ENCODE measurements around the gene CMSS1.

The CMSS1 gene

DNA sequence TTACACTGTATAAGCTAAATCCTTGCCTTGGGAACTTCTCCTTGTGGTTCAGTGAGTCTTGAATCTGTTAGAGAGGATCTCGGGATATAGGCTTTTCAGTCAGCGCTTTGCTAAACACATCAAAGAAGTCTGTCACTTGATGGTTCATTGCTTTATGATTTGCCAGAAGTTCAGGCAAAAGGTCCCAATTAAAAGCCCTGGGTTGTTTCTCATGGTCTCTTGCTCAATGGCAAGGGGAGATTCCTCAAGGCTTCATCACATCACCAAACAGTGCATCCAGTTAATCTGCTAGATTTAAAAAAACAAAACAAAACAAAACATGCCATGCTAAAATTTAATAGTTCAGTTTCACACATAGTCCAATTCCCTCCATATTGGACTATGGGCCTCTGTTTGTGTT lies 181.9 kb downstream of the CMSS1 start:
- DNase-seq (ENCODE audit: low read depth in 2 of 2) = no peak

DNA sequence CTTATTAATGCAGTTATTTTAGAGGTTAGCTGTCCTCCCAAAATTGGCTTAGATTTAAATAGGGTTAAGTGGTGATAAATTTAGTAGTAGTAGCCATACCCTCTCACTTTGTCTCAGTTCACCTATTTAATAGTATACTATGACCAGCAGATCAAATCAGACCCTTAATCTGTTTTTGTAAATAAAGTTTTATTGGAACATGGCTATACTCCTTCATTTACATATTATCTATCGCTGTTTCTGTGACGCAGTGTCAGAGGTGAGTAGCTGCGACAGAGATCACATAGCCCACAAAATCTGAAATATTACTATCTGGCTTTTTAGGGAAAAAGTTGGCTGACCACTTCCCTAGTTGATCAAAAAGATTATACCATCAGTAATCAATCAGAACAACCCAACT lies 183.4 kb downstream of the CMSS1 start:
- DNase-seq (ENCODE audit: low read depth in 2 of 2) = no peak

DNA sequence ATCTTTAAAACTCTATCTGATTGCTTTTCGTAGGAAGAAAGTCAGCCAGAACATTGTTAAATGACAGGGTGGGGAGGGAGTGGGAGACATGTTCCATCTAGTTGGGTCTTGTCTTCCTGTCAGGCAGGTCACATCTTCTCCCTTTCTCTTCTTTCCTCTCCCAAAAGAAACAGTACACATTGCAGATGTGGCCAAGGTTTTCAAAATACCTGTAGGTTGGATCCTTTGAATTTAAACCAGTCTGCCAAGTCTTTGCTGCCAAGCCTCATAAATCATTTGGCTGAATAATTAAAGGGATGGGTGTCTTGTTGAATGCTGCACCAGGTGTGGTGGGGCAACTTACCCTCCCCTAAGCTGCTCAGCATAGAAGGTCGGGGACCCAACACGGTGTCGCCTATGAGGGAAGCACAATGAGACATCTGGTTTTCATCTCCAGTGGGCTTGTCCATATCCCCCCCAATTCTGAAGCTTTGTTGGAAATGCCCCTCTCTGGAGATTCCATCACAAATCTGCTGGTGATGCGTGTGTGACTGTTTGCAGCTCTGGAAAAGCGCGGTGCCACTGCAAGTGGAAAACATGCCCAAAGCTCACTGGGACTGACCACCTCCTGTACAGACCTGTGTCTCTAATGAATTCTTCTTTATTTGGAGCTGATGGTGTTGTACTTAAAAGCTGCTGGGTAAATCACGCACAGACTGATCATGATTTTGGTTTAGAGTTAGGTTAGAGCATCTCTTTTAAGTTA lies 184.0 kb downstream of the CMSS1 start:
- no peak for DNase-seq (ENCODE audit: low read depth in 2 of 2)

DNA sequence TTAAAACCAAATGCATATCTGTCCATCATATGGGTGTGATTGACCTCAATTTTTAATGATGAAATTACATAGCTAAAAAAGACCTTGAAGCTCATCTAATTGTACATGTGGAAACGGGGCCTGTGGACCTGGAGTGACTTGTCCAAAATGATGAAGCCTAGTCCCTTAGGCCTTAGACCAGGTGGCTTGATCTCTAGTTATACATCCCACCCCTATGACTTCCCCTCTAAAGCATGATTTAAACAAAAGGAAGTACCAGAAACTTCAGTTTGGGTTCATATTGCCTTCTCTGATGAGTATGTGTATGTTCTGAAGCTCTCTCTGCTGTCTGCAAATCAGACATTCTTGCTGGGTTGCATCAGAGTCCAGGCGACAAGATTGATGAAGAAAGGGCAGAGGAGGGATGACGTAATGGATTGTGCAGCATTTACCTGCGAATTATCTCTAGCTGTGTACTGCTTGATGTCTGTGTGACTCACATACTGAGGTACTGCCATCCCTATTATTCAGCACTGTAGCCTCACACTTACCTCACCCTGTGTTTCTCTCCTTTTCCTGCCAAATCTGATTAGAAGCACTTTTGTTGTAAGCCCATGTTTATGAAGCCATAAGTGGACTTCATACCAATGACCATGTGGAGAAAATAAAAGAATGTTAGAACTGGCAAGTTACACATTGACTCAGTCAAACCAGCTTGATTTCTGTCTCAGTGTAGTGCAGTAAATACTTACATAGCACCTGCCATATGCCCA lies 185.1 kb downstream of the CMSS1 start:
- DNase-seq (ENCODE audit: low read depth in 2 of 2) = no peak

DNA sequence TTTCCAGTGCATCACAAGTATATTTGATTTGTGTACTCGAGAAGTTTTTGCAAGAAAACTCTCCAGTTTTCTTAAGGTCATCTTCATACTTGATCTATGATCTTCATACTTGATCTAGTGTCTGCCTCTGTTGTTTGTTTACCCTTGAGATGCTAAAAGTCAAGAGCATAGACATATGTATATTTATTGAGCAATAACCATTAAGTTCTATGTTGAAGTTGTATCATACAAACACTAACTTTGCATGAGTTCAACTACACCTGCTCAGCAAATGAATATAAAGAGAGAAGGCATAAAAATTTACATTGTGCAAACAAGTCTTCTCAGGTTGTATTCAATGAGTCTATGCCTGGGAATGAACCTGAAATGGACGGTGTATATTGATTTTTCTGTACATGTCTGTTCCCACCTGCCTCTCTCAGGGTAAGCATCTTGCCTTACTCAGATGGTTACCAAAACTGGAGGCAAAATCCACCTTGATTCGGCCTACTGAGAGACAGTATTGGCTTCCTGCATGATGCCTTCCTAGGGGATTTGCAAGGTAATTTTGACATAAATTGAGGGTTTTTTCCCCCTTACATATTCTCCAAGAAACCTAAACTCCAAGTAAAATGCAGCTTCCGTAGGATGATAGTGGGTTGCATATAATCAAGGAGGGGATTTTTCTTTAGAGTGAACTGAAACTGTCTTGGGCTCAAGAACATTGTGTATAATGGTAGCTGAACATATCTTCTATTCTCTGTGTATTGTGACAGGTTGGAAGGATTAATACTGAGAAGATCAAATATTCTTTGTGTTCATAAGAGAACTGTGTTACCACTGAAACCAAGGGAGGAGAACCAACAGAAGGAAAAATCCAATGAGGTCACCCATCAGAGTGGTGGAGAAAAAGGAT lies 186.2 kb downstream of the CMSS1 start:
- no peak for DNase-seq (ENCODE audit: low read depth in 2 of 2)

DNA sequence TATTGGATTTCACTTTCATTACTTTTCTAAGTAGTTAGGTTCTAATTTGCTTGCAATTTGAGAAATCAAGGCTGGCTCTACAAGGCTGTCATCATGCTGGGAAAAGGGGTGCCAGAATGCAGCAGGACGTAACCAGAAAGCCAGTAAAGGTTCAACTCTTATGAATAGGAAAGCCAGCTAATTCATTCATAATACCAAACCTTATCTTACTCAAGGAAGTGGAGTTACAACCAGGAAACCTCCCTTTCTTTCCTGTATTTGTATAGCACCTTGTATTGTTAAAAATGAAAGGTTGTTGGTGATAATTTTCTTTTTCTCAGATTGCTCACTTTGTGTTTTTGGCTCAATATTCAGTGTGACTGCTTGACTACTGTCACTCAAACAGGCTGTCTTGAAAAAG lies 187.3 kb downstream of the CMSS1 start:
- no peak for DNase-seq (ENCODE audit: low read depth in 2 of 2)

DNA sequence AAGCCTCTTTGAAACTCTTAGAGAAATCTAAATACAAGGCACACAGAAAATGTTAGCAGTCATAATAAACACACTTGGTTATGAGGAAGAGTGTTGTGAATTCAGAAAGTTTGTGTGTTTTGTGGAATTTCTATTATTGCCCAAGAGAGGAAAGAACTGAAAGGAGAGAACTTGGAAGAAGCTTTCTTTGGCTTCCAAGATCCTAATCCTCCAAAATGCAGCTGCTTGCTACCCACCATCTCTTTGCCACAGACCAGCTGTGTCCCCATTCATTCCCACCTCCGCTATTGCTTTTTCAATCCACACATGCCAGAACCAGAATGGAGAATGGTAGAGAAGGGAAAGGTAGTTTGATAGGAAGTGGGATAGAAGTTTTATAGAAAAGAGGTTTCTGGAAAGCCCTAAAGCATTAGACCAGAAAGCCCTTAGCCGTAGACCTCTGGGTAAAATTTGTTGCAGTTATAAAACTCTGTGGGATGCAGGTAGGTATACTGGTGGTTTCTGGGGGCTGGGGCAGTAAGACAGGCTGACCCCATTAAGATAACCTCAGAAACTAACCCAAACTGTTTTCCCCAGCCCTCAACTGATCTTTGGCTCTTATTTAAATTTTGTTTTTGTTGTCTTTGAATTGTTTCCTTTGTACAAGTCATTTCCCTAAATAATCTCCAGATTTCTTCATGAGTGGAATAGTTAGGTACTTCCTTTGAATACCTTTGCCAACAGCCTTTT lies 188.2 kb downstream of the CMSS1 start:
- no peak for DNase-seq (ENCODE audit: low read depth in 2 of 2)

DNA sequence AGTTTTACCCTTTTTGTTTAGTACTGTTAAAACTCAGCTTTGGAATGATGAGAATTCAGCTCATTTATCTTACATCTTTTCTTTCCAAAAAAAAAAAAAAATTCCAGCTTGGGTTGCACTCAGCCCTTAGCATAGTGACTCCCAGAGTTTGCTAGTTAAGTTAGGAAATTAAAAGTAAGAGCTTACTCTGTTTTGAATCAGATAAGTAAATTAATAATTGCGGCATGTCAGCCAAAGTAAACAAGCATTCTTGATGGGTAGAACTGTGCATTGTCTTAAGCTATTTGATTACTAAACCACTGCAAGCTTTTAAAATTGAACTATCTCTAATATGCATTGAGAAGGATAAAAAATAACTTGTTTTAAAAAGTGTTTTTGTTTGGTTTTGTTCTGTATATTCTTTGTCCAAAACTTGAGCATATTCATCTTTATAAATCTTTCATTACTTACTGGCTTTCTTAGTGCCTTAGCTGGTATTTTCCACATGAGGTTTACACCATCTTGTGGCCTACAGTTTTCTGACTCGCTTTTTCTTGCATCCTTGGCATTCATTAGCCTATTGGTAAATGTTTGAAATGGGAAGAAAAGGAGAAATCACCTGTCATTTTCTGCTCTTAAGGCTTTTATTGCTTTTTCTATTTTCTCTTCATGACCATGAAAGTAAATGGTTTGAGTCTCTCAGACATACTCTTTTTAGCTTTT lies 189.1 kb downstream of the CMSS1 start:
- DNase-seq (ENCODE audit: low read depth in 2 of 2) = no peak

DNA sequence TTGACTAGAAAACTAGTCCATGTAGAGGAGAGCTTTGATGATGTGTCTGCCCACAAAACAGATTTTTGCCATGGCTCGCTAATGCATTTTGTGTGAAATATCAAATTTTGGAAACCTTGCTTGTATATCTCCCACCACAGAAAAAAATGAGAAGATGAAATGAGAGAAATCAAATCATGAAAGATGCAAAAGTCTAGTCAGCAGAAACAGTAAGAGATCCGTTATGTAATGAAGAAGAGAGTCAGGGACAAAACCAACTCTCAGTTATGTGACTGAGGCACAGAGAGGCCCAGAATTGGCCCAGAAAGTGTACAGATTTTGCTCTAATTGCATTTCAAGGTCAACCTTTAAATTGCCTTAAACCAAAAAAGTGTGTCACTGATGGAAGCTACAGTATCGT lies 189.7 kb downstream of the CMSS1 start:
- DNase-seq (ENCODE audit: low read depth in 2 of 2) = no peak

DNA sequence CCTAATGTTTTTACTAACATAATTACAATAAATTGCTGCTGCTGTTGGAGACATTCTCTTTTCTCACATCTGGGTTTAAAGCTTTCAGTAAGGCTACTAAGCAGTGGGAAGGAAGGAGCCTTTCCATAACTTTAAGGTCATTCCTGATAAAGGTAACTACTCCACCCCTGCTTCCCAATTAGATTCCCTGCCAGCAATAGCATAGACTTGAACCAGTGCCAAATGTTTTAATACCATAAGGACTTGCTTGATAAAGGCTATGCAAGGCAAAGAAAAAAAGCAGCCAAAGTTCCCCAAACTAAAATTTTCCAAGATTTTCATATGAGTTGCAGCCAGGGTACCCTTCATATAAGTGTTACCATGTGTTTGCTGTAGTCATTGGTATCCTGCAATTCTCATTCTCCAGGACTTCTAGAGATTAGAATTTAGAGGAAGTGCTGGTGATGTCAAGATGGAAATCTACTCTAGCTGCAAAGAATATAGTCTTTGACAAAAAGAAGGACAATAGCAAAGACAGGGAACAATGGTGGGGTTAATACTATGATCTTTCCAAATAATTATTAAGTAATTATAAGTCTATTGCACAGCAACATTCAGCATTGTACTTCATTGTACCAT lies 190.5 kb downstream of the CMSS1 start:
- no peak for DNase-seq (ENCODE audit: low read depth in 2 of 2)

DNA sequence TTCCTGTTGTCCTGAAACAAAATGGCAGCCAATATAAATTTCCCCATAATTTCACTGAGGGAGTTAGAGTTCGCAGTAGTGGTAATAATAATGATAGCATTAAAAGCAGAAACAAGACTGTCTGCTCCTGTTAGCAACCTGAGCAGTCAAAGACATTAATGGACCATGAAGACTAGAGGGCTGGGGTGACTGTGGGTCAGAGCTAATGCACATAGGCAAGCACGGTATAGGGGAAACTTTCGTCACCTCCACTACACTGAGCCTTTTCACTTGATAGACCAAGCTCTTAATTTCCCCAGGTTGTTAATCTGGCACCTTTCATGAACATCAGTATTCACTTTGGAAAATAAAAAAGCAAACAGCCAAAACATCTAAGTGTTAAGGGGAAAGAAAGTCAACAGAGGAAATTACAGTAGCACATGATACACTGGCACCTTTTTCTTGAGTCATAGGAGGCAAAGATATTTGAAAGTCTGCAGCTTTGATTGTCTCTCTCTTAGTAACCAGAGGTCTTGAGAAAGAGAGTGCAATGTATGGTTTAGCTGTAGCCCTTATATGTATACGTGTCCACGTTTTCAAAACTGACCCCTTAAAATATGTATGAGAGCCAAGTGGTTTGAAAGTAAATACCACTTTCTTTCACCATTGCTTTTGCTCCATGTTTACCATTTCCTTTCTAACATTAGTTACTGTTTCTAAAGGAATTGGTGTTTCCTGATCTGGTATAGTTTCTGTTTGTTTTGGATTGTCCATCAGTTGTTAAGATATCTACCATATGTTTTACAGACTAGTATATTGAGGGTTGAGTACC lies 191.8 kb downstream of the CMSS1 start:
- DNase-seq (ENCODE audit: low read depth in 2 of 2) = no peak

DNA sequence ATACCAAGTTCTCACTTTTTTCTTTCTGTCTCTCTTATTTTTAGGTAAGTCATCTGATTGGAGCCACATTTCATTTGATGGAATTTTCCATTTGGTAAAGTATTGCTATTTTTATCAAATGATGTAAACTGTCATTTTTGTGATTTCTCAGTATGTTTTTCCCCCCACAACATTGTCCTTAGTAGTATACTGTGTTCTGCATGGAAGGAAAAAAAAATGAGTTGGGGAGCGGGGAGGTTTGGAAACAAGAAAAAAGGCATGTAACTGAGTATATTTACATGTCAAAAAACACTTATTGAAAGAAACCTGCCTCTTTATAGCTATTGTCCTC lies 192.4 kb downstream of the CMSS1 start:
- no peak for DNase-seq (ENCODE audit: low read depth in 2 of 2)

DNA sequence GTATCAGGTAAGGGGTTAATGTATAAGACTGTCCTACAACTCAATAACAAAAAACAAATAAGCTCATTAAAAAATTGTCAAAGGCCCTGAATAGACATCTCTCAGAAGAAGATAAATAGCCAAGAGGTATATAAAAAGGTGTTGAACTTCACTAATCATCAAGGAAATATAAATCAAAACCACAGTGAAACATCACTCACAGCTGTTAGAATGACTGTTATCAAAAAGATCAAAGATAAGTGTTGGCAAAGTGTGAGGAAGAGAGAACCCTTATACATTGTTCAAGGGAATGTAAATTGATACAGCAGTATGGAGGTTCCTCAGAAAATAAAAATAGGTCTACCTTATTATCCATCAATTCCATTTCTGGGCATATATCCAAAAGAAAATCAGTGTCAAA lies 201.1 kb downstream of the CMSS1 start:
- no peak for DNase-seq (ENCODE audit: low read depth in 2 of 2)

DNA sequence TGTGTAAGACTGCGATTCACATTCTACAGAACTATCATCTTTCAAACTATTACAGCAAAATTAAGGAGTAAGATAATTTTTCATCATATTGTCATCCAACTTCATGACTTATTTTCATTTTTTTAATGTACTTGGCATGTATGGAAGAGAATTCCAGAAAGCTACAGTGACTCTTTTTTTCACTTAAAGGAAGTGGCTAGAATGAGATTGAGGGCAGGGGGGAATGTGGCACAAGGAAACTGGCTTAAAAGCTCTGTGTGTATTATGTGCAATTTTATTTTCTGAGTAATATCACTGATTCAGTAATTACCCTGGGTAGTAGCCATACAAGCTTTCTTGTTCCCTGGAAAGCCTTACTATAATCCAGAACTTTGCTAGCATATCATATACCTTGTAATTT lies 202.1 kb downstream of the CMSS1 start:
- no peak for DNase-seq (ENCODE audit: low read depth in 2 of 2)

DNA sequence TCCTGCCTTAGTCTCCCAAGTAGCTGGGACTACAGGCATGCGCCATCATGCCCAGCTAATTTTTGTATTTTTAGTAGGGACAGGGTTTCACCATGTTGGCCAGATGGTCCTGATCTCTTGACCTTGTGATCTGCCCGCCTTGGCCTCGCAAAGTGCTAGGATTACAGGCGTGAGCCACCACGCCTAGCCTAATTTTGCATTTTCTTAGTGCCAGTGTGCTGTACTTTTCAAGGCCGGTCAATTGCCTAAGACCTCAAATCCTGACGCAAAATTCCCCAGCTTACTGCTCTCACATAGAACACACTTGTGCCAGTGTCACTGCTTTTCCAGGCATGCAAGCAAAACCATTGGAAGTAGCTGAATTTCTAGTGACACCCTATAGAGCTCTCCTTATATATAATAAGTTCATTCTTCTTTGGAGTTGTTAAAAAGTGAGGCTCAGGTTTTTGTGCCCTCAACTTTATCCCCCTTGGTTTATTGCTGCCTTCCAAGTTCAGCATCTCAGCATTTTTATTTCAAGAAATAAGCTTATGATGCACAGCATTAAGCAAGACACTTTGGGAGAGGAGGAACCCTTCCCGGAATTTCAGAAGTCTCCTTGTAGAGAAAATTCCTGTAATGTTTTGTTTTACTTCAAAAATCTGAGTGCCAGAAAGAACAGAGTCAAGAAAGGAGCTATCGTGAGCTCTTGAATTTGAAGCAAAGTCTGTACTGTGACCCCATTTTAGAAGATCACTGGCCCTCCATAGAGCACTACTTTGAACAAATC lies 203.4 kb downstream of the CMSS1 start:
- no peak for DNase-seq (ENCODE audit: low read depth in 2 of 2)

DNA sequence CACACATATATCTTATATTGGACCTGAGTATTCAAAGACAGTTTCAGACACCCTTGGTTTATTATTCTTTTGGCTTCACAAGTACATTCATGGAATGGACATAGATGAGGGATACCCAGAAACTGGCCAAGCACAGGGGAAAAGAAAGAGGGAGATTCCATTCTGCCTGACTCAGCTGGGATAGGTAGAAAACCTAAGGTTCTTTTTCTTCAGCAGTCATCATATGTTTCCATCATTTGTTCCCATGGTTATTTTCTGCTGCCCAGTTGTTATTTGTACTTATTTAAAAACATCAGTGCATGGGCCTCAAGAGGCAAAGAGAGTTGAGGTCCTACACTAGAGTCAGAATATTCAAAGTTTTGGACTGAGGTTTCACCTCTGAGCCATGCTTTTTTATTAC lies 204.8 kb downstream of the CMSS1 start:
- no peak for DNase-seq (ENCODE audit: low read depth in 2 of 2)

DNA sequence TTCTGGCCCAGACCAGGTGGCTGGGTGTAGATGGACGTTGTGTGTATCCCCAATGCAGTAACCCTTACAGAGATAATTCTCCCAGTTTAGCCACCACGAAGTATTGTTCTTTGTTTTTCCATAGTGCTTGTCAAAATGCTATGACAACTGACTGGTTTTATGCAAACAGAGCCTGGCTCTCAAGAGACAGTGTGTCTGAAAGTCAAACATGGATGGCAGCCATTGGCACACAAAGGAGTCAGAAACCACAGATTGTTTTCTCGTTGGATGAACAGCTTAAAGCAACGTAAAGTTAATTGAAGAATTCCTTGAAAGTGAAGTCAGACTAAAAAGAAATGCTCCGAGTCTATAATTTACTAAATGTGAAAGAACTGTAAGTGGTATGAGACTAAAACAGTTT lies 205.5 kb downstream of the CMSS1 start:
- DNase-seq (ENCODE audit: low read depth in 2 of 2) = no peak

DNA sequence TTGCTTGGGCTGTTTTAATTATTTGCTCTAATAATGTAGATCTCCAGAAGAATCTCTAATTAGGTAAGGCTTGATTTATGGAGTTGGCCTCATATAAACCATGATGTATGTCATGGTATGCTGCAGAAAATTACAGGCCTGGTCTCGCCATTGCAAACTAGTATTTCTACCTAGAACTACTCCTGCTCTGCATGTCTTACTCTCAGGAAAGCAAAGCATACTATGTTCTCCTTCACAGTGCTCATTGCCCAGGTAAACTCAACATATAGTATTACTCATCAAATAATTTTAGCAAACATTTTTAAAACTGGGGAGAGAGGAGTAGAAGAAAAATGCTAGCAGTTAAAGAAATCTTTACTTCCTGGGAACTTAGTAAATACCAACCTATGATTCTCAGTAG lies 205.9 kb downstream of the CMSS1 start:
- no peak for DNase-seq (ENCODE audit: low read depth in 2 of 2)
